Vagina (tissue), 2 donors: ENCODE measurements around the gene UBE2E2.

ENCODE experiments used
- CTCF ChIP-seq, 3 experiments: fragments of 450-650 bp in 2 of 3; fragments of 200-600 bp in 1 of 3; sonication (generic) in 1 of 3; IDR thresholded peaks; one replicate each; pipeline ENCODE4 v1.5.1; 2017 to 2019; ENCODE audit warnings: antibody characterized with exemption in 3 of 3, mild to moderate bottlenecking in 2 of 3, moderate library complexity in 2 of 3
- POLR2AphosphoS5 ChIP-seq, 2 donors: sonication (generic); formaldehyde crosslinking; IDR thresholded peaks; one replicate each; pipeline ENCODE4 v1.9.0; 2017; ENCODE audit warnings: antibody characterized with exemption in 2 of 2, mild to moderate bottlenecking in 2 of 2, low read depth in 1 of 2; ENCODE audit not compliant: insufficient read depth in 1 of 2

GRCh38 chr3:23203708-23204330 lies 692 bp downstream of the UBE2E2 start:
- TF ChIP-seq POLR2AphosphoS5 (IDR thresholded peaks at IDR 0.05; ENCODE audit: insufficient read depth in 1 of 2, low read depth in 1 of 2) (no peak), CTCF (IDR thresholded peaks at IDR 0.05) (no peak)
